ENCODE measurements around the gene SPRY4.

The SPRY4 gene

DNA sequence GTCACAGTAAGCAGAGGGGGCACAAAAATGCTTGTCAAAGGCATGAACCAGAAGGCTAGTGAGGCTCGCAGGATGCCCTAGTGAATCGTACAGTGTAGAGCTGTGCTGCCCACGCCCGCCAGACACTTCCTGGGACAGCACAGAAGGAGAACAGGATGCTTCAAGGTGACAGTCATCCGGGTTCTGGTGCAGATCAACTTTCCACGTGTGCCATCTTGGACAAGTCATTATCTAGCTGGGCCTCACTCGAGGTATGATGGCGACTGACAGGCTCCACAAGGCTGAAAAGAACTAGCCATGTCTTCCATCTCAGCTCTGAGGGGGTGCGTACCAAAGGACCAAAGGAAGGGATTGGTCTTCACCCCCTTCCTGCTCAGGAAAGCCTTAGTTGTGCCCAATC lies 14.0 kb downstream of the SPRY4 start:
- Histone ChIP-seq H3K4me2 (ENCODE audit: insufficient read depth, low read length, poor library complexity, severe bottlenecking) (no peak overlapping the region), H3K36me3 (replicated peaks in 1 of 2; ENCODE audit: control insufficient read depth in 2 of 2, insufficient read depth in 2 of 2, low read length in 2 of 2) (peaks cover 13 to 84% of the 10 kb centered on the region in 2 donors), H2BK120ac (ENCODE audit: low read depth, low read length) (no peak overlapping the region), H3K23ac (ENCODE audit: low read depth, low read length, poor library complexity) (no peak overlapping the region), H2AK5ac (ENCODE audit: low read depth, low read length) (no peak overlapping the region), H3K14ac (ENCODE audit: low read length) (no peak overlapping the region), H3K79me1 (ENCODE audit: low read depth, low read length) (peaks cover 15% of the 10 kb centered on the region), H3K18ac (ENCODE audit: low read length) (no peak overlapping the region), H3K4ac (ENCODE audit: low read length) (no peak overlapping the region), H3K9ac (ENCODE audit: low read depth, low read length, poor library complexity) (no peak overlapping the region), H3K4me3 (ENCODE audit: low read length in 2 of 2) (no peak overlapping the region), H3K27me3 (ENCODE audit: control insufficient read depth in 3 of 3, insufficient read depth in 3 of 3, low read depth in 1 of 3, low read length in 3 of 3) (no peaks in the 10 kb centered on the region), H2BK12ac (ENCODE audit: low read length) (no peak overlapping the region), H2BK5ac (ENCODE audit: low read length) (no peak overlapping the region), H4K91ac (ENCODE audit: low read depth, low read length, poor library complexity) (no peak overlapping the region), H2BK15ac (ENCODE audit: low read length) (no peak overlapping the region), H4K8ac (ENCODE audit: low read depth, low read length) (no peak overlapping the region), H3K4me1 (ENCODE audit: control insufficient read depth in 2 of 2, insufficient read depth in 1 of 2, low read depth in 1 of 2, low read length in 2 of 2) (peaks cover 11 to 16% of the 10 kb centered on the region in 2 donors), H2AFZ (ENCODE audit: low read length) (no peak overlapping the region), H3K27ac (replicated peaks; ENCODE audit: low read length) (no peak overlapping the region), H3K9me3 (replicated peaks in 1 of 2; ENCODE audit: control insufficient read depth in 2 of 2, insufficient read depth in 1 of 2, low read depth in 1 of 2, low read length in 2 of 2) (no peaks in the 10 kb centered on the region)
- no CpG with 5 or more reads among the region's 9 CpGs for WGBS, 2 donors (ENCODE audit: extremely low coverage in 2 of 2, insufficient read length in 2 of 2, insufficient replicate concordance in 1 of 2)
- no peak for DNase-seq (ENCODE audit: low spot score)

DNA sequence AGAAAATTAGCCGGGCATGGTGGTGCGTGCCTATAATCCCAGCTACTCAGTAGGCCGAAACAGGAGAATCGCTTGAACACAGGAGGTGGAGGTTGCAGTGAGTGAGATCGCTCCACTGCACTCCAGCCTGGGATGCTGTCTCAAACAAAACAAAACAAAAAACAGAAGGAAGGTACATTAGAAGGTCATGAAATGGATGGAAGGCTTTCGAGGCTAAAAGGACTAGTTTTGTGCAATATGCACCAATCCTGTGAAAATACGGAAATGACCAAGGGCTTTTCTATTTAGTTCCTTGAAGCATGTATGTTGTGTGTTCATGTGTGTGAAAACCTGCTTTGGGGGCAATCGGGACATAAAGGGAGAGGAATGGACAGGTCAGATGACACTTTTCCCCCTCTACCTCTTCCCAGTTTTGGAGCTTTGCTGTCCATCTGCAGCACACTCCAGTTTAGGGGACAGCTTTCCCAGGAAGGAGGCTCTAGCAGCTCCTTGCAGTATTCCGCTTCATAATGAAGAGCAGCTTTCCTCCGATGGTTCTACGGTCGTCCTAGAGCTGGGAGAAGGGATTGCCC lies 15.0 kb downstream of the SPRY4 start:
- Histone ChIP-seq H3K27me3 (ENCODE audit: control insufficient read depth in 3 of 3, insufficient read depth in 3 of 3, low read depth in 1 of 3, low read length in 3 of 3) (no peaks in the 10 kb centered on the region), H2BK120ac (ENCODE audit: low read depth, low read length) (no peak overlapping the region), H3K4me2 (ENCODE audit: insufficient read depth, low read length, poor library complexity, severe bottlenecking) (no peak overlapping the region), H3K9me3 (replicated peaks in 1 of 2; ENCODE audit: control insufficient read depth in 2 of 2, insufficient read depth in 1 of 2, low read depth in 1 of 2, low read length in 2 of 2) (no peaks in the 10 kb centered on the region), H3K23ac (ENCODE audit: low read depth, low read length, poor library complexity) (no peak overlapping the region), H3K4ac (ENCODE audit: low read length) (no peak overlapping the region), H3K79me1 (ENCODE audit: low read depth, low read length) (peaks cover 17% of the 10 kb centered on the region), H3K14ac (ENCODE audit: low read length) (no peak overlapping the region), H2AFZ (ENCODE audit: low read length) (no peak overlapping the region), H2BK15ac (ENCODE audit: low read length) (no peak overlapping the region), H3K4me3 (ENCODE audit: low read length in 2 of 2) (no peak overlapping the region), H2AK5ac (ENCODE audit: low read depth, low read length) (no peak overlapping the region), H3K9ac (ENCODE audit: low read depth, low read length, poor library complexity) (no peak overlapping the region), H3K36me3 (replicated peaks in 1 of 2; ENCODE audit: control insufficient read depth in 2 of 2, insufficient read depth in 2 of 2, low read length in 2 of 2) (peaks cover 13 to 74% of the 10 kb centered on the region in 2 donors), H3K4me1 (ENCODE audit: control insufficient read depth in 2 of 2, insufficient read depth in 1 of 2, low read depth in 1 of 2, low read length in 2 of 2) (peaks cover 11 to 16% of the 10 kb centered on the region in 2 donors), H4K8ac (ENCODE audit: low read depth, low read length) (no peak overlapping the region), H4K91ac (ENCODE audit: low read depth, low read length, poor library complexity) (no peak overlapping the region), H2BK12ac (ENCODE audit: low read length) (no peak overlapping the region), H3K27ac (replicated peaks; ENCODE audit: low read length) (no peak overlapping the region), H3K18ac (ENCODE audit: low read length) (no peak overlapping the region), H2BK5ac (ENCODE audit: low read length) (no peak overlapping the region)
- DNase-seq (ENCODE audit: low spot score) = no peak
- no CpG with 5 or more reads among the region's 12 CpGs for WGBS, 2 donors (ENCODE audit: extremely low coverage in 2 of 2, insufficient read length in 2 of 2, insufficient replicate concordance in 1 of 2)

DNA sequence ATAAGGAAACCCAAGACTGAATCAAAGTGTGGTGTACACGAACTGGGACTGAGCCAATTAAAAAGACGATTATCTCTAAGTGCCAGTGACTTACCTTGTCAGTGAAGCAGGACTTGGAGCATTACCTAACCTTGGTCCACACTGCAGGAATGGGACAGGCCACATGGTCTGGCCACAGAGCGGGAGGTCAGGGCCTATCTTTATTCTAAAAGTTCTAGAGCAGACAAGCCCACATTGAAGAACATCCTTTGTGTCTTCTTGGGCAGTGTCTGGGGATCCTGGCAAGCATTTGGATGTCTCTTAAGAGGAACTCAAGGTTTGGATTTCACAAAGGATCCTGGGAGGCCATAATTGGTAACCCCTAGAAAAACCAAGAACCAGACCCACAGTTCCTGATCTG lies 16.5 kb downstream of the SPRY4 start:
- Histone ChIP-seq H2BK12ac (ENCODE audit: low read length) (no peak overlapping the region), H3K9ac (ENCODE audit: low read depth, low read length, poor library complexity) (no peak overlapping the region), H3K14ac (ENCODE audit: low read length) (no peak overlapping the region), H4K91ac (ENCODE audit: low read depth, low read length, poor library complexity) (no peak overlapping the region), H3K4ac (ENCODE audit: low read length) (no peak overlapping the region), H2BK120ac (ENCODE audit: low read depth, low read length) (no peak overlapping the region), H2BK15ac (ENCODE audit: low read length) (no peak overlapping the region), H2AK5ac (ENCODE audit: low read depth, low read length) (no peak overlapping the region), H4K8ac (ENCODE audit: low read depth, low read length) (no peak overlapping the region), H3K9me3 (replicated peaks in 1 of 2; ENCODE audit: control insufficient read depth in 2 of 2, insufficient read depth in 1 of 2, low read depth in 1 of 2, low read length in 2 of 2) (no peaks in the 10 kb centered on the region), H3K4me2 (ENCODE audit: insufficient read depth, low read length, poor library complexity, severe bottlenecking) (no peak overlapping the region), H3K18ac (ENCODE audit: low read length) (no peak overlapping the region), H2BK5ac (ENCODE audit: low read length) (no peak overlapping the region), H3K36me3 (replicated peaks in 1 of 2; ENCODE audit: control insufficient read depth in 2 of 2, insufficient read depth in 2 of 2, low read length in 2 of 2) (peaks cover 8 to 62% of the 10 kb centered on the region in 2 donors), H3K23ac (ENCODE audit: low read depth, low read length, poor library complexity) (no peak overlapping the region), H3K4me3 (ENCODE audit: low read length in 2 of 2) (no peak overlapping the region), H2AFZ (ENCODE audit: low read length) (no peak overlapping the region), H3K4me1 (ENCODE audit: control insufficient read depth in 2 of 2, insufficient read depth in 1 of 2, low read depth in 1 of 2, low read length in 2 of 2) (peaks cover 2 to 10% of the 10 kb centered on the region in 2 donors), H3K79me1 (ENCODE audit: low read depth, low read length) (peaks cover 10% of the 10 kb centered on the region), H3K27ac (replicated peaks; ENCODE audit: low read length) (no peak overlapping the region), H3K27me3 (ENCODE audit: control insufficient read depth in 3 of 3, insufficient read depth in 3 of 3, low read depth in 1 of 3, low read length in 3 of 3) (no peaks in the 10 kb centered on the region)
- no peak for DNase-seq (ENCODE audit: low spot score)
- no CpG with 5 or more reads among the region's 3 CpGs for WGBS, 2 donors (ENCODE audit: extremely low coverage in 2 of 2, insufficient read length in 2 of 2, insufficient replicate concordance in 1 of 2)

DNA sequence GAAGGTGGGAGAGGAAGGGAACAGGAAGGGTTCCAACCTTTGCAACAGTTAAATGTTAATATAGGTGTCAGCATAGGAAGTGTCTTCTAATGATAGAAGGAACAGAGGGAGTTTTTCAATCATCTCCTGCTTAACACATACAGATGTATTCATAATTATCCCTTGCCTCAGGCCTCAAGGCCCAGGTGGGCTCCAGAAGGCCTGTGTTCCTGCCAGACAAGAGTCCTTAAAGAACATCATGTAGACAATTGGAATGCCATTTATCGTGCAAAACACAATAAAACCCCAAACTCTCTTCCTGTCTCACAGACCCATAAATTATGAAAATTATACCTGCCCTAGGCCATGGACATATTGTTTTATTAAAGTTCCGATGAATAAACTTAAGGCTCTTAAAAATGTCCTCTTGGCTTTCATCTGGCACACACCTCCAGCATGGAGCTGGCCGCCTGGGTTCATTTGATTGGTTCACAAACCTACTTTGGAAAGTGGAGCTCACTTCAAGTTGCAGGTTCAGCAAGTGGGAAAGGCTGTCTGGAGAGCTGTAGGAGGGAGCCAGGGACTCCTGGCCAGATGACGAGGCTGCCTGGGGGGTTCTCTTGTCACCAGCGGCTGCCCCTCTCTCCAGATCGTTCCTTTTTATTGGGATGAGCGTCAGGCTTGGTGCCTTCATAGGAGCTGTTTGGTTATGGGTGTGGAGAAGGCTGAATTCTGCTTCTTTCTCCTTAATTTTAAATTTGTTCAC lies 17.5 kb downstream of the SPRY4 start:
- Histone ChIP-seq H3K9ac (ENCODE audit: low read depth, low read length, poor library complexity) (no peak overlapping the region), H3K27ac (replicated peaks; ENCODE audit: low read length) (no peak overlapping the region), H3K4me1 (ENCODE audit: control insufficient read depth in 2 of 2, insufficient read depth in 1 of 2, low read depth in 1 of 2, low read length in 2 of 2) (peaks cover 0 to 7% of the 10 kb centered on the region in 2 donors), H2BK120ac (ENCODE audit: low read depth, low read length) (no peak overlapping the region), H3K4me2 (ENCODE audit: insufficient read depth, low read length, poor library complexity, severe bottlenecking) (no peak overlapping the region), H4K8ac (ENCODE audit: low read depth, low read length) (no peak overlapping the region), H3K79me1 (ENCODE audit: low read depth, low read length) (peaks cover 10% of the 10 kb centered on the region), H3K4ac (ENCODE audit: low read length) (no peak overlapping the region), H2AFZ (ENCODE audit: low read length) (no peak overlapping the region), H3K27me3 (ENCODE audit: control insufficient read depth in 3 of 3, insufficient read depth in 3 of 3, low read depth in 1 of 3, low read length in 3 of 3) (no peaks in the 10 kb centered on the region), H3K23ac (ENCODE audit: low read depth, low read length, poor library complexity) (no peak overlapping the region), H3K4me3 (ENCODE audit: low read length in 2 of 2) (no peak overlapping the region), H2BK12ac (ENCODE audit: low read length) (no peak overlapping the region), H3K36me3 (replicated peaks in 1 of 2; ENCODE audit: control insufficient read depth in 2 of 2, insufficient read depth in 2 of 2, low read length in 2 of 2) (peaks cover 8 to 54% of the 10 kb centered on the region in 2 donors), H2AK5ac (ENCODE audit: low read depth, low read length) (no peak overlapping the region), H3K18ac (ENCODE audit: low read length) (no peak overlapping the region), H2BK15ac (ENCODE audit: low read length) (no peak overlapping the region), H3K14ac (ENCODE audit: low read length) (no peak overlapping the region), H3K9me3 (replicated peaks in 1 of 2; ENCODE audit: control insufficient read depth in 2 of 2, insufficient read depth in 1 of 2, low read depth in 1 of 2, low read length in 2 of 2) (no peaks in the 10 kb centered on the region), H2BK5ac (ENCODE audit: low read length) (no peak overlapping the region), H4K91ac (ENCODE audit: low read depth, low read length, poor library complexity) (no peak overlapping the region)
- no CpG with 5 or more reads among the region's 7 CpGs for WGBS, 2 donors (ENCODE audit: extremely low coverage in 2 of 2, insufficient read length in 2 of 2, insufficient replicate concordance in 1 of 2)
- no peak for DNase-seq (ENCODE audit: low spot score)
